Mucosa of rectum (tissue), 2 donors: Measurements from ENCODE around the gene NMNAT3.

Experiments
- H3K27ac ChIP-seq, 2 donors: one replicate each; pipeline ENCODE4 v1.7.0; 2013; ENCODE audit warnings: inconsistent platforms in 2 of 2, low read depth in 2 of 2, low read length in 2 of 2
- H3K27me3 ChIP-seq, 2 donors: one replicate each; pipeline ENCODE4 v1.7.0; 2013; ENCODE audit warnings: low read length in 2 of 2; ENCODE audit not compliant: control insufficient read depth in 2 of 2, insufficient read depth in 2 of 2
- H3K36me3 ChIP-seq, 2 donors: one replicate each; pipeline ENCODE4 v1.7.0; 2013; ENCODE audit warnings: low read length in 2 of 2; ENCODE audit not compliant: control insufficient read depth in 2 of 2, insufficient read depth in 2 of 2
- H3K4me1 ChIP-seq, 2 donors: one replicate each; pipeline ENCODE4 v1.7.0; 2013; ENCODE audit warnings: low read length in 2 of 2, mild to moderate bottlenecking in 1 of 2; ENCODE audit not compliant: control insufficient read depth in 2 of 2, insufficient read depth in 2 of 2
- H3K4me3 ChIP-seq, 2 donors: one replicate each; pipeline ENCODE4 v1.7.0; 2013; ENCODE audit warnings: low read length in 2 of 2
- H3K9ac ChIP-seq, 2 donors: one replicate each; pipeline ENCODE4 v1.7.0; 2013; ENCODE audit warnings: low read length in 2 of 2, low read depth in 1 of 2, mild to moderate bottlenecking in 1 of 2
- H3K9me3 ChIP-seq, 2 donors: one replicate each; pipeline ENCODE4 v1.7.0; 2013; ENCODE audit warnings: low read length in 2 of 2; ENCODE audit not compliant: control insufficient read depth in 2 of 2
- donor health status: healthy.
- donor health status: Normal muscosa, but diverticular disease.

NMNAT3 gene

GRCh38 chr3:139524841-139525636, 152.7 kb downstream of the NMNAT3 start:
- Histone ChIP-seq H3K36me3 (no peaks in the 10 kb centered on the region), H3K4me1 (no peaks in the 10 kb centered on the region), H3K4me3 (no peak overlapping the region), H3K9ac (no peak overlapping the region), H3K9me3 (no peaks in the 10 kb centered on the region), H3K27me3 (no peaks in the 10 kb centered on the region), H3K27ac (no peak overlapping the region)

GRCh38 chr3:139523718-139524117, 154.1 kb downstream of the NMNAT3 start:
- H3K27me3 ChIP-seq: no peaks in the 10 kb centered on the region
- H3K4me1 ChIP-seq: no peaks in the 10 kb centered on the region
- H3K36me3 ChIP-seq: no peaks in the 10 kb centered on the region
- H3K4me3 ChIP-seq: no peak overlapping the region
- no peak overlapping the region for H3K9ac ChIP-seq
- H3K27ac ChIP-seq: no peak overlapping the region
- no peaks in the 10 kb centered on the region for H3K9me3 ChIP-seq

- Histone ChIP-seq H3K9me3 (no peaks in the 10 kb centered on the region), H3K27me3 (no peaks in the 10 kb centered on the region), H3K4me1 (no peaks in the 10 kb centered on the region), H3K27ac (no peak overlapping the region), H3K4me3 (no peak overlapping the region), H3K9ac (no peak overlapping the region), H3K36me3 (no peaks in the 10 kb centered on the region)
Measured at GRCh38 chr3:139523166-139523565, 154.6 kb downstream of the NMNAT3 start.

GRCh38 chr3:139522421-139522820, 155.4 kb downstream of the NMNAT3 start:
- Histone ChIP-seq H3K27me3 (no peaks in the 10 kb centered on the region), H3K36me3 (no peaks in the 10 kb centered on the region), H3K4me3 (no peak overlapping the region), H3K9me3 (no peaks in the 10 kb centered on the region), H3K4me1 (no peaks in the 10 kb centered on the region), H3K27ac (no peak overlapping the region), H3K9ac (no peak overlapping the region)

GRCh38 chr3:139521816-139522215, 156.0 kb downstream of the NMNAT3 start:
- H3K4me3 ChIP-seq: no peak overlapping the region
- H3K27ac ChIP-seq: no peak overlapping the region
- no peak overlapping the region for H3K9ac ChIP-seq
- no peaks in the 10 kb centered on the region for H3K36me3 ChIP-seq
- H3K4me1 ChIP-seq: no peaks in the 10 kb centered on the region
- no peaks in the 10 kb centered on the region for H3K9me3 ChIP-seq
- H3K27me3 ChIP-seq: no peaks in the 10 kb centered on the region

- Histone ChIP-seq H3K27me3 (no peaks in the 10 kb centered on the region), H3K4me1 (no peaks in the 10 kb centered on the region), H3K27ac (no peak overlapping the region), H3K4me3 (no peak overlapping the region), H3K36me3 (no peaks in the 10 kb centered on the region), H3K9ac (no peak overlapping the region), H3K9me3 (no peaks in the 10 kb centered on the region)
Measured at GRCh38 chr3:139521144-139521543, 156.6 kb downstream of the NMNAT3 start.

GRCh38 chr3:139519998-139520737, 157.6 kb downstream of the NMNAT3 start:
- no peaks in the 10 kb centered on the region for H3K4me1 ChIP-seq
- no peaks in the 10 kb centered on the region for H3K9me3 ChIP-seq
- H3K36me3 ChIP-seq: no peaks in the 10 kb centered on the region
- H3K9ac ChIP-seq: no peak overlapping the region
- H3K4me3 ChIP-seq: no peak overlapping the region
- no peaks in the 10 kb centered on the region for H3K27me3 ChIP-seq
- H3K27ac ChIP-seq: no peak overlapping the region

GRCh38 chr3:139518926-139519842, 158.6 kb downstream of the NMNAT3 start:
- no peaks in the 10 kb centered on the region for H3K4me1 ChIP-seq
- no peak overlapping the region for H3K27ac ChIP-seq
- no peak overlapping the region for H3K4me3 ChIP-seq
- no peaks in the 10 kb centered on the region for H3K27me3 ChIP-seq
- no peaks in the 10 kb centered on the region for H3K9me3 ChIP-seq
- no peaks in the 10 kb centered on the region for H3K36me3 ChIP-seq
- no peak overlapping the region for H3K9ac ChIP-seq

- Histone ChIP-seq H3K4me1 (no peaks in the 10 kb centered on the region), H3K9me3 (no peaks in the 10 kb centered on the region), H3K27ac (no peak overlapping the region), H3K4me3 (no peak overlapping the region), H3K36me3 (no peaks in the 10 kb centered on the region), H3K9ac (no peak overlapping the region), H3K27me3 (no peaks in the 10 kb centered on the region)
Measured at GRCh38 chr3:139518306-139518705, 159.5 kb downstream of the NMNAT3 start.
